ENCODE measurements around the gene C1orf159. TPM values are rescaled to one million over a fixed set of nuclear protein-coding genes. Genes with fewer than 3 reads are reported as not detected.
"Not testable (repeated sequence)": the region's sequence is repeated elsewhere in the genome, so short reads cannot be mapped to it uniquely, and the experiment has no call there.

Gene C1orf159
- total RNA-seq, 1 experiment from 2014 or later, result 10.0 TPM

DNA sequence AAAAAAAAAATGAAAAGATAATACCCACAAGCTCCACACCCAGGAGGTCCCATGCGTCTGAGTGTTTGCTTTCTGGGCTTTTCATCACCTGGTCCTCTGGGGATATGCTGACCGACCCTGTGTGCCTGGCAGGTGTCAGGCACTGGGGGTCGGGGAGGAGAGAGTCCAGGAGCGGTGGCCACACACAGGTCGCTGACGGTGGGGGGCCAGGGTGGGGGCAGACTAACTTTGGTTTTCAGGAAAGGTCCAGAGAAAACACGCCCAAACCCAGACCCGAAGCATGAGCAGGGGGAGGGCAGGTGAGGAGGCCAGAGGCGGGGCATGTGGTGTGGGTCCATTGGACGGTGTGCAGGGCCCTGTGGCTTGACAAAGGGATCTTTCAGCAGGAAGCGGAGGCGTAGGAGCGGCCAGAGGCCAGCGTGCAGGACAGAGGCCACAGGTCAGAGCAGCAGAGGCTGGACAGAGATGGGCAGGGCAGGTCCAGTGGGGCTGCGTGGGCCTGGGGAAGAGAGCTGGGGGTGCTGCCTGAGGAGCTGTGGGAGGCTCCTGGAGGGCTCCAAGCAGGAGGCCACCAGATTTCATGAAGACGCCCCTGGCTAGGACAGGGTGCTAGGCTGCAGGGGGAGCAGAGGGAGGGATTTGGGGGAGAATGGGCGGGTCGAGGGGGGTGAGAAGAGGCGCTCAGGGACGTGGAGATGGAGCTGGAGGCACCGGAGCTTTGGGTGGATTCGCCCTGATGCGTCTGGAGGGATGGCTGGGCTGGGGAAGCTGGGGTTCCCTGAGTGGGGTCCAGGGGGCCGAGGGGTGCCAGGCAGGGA is 57.6 kb downstream of the C1orf159 start:
- DNase-seq (ENCODE audit: low read depth, low spot score), result no peak
- in situ Hi-C loops (cut with HindIII; ENCODE audit: low pct_unique_long_range_greater_than_20kb, low sequenced_read_pairs), result no loop called here

DNA sequence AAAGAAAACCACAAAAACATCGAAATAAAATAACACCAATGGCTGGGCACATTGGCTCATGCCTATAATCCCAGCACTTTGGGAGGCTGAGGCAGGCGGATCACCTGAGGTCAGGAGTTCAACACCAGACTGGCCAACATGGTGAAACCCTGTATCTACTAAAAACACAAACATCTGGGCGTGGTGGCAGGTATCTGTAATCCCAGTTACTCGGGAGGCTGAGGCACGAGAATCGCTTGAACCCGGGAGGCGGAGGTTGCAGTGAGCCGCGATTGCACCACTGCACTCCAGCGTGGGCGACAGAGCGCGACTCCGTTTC is 58.2 kb downstream of the C1orf159 start:
- in situ Hi-C loops (cut with HindIII; ENCODE audit: low pct_unique_long_range_greater_than_20kb, low sequenced_read_pairs), result not testable (repeated sequence)

GRCh38 chr1:1055841-1056736 is 59.8 kb downstream of the C1orf159 start:
- in situ Hi-C loops (cut with HindIII; ENCODE audit: low pct_unique_long_range_greater_than_20kb, low sequenced_read_pairs), result no loop called here
- DNase-seq (ENCODE audit: low read depth, low spot score), result no peak

More for the DNA sequence above, 58.2 kb downstream of the C1orf159 start:
- DNase-seq (ENCODE audit: low read depth, low spot score), result not testable (repeated sequence)

DNA sequence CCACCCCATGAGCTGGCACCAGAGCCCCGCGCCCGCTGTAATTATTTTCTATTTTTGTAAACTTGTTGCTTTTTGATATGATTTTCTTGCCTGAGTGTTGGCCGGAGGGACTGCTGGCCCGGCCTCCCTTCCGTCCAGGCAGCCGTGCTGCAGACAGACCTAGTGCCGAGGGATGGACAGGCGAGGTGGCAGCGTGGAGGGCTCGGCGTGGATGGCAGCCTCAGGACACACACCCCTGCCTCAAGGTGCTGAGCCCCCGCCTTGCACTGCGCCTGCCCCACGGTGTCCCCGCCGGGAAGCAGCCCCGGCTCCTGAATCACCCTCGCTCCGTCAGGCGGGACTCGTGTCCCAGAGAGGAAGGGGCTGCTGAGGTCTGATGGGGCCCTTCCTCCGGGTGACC is 60.9 kb downstream of the C1orf159 start:
- DNase-seq (ENCODE audit: low read depth, low spot score), result no peak
- in situ Hi-C loops (cut with HindIII; ENCODE audit: low pct_unique_long_range_greater_than_20kb, low sequenced_read_pairs), result no loop called here

GRCh38 chr1:1054099-1054700 is 61.7 kb downstream of the C1orf159 start:
- DNase-seq (ENCODE audit: low read depth, low spot score), result no peak
- in situ Hi-C loops (cut with HindIII; ENCODE audit: low pct_unique_long_range_greater_than_20kb, low sequenced_read_pairs), result no loop called here

DNA sequence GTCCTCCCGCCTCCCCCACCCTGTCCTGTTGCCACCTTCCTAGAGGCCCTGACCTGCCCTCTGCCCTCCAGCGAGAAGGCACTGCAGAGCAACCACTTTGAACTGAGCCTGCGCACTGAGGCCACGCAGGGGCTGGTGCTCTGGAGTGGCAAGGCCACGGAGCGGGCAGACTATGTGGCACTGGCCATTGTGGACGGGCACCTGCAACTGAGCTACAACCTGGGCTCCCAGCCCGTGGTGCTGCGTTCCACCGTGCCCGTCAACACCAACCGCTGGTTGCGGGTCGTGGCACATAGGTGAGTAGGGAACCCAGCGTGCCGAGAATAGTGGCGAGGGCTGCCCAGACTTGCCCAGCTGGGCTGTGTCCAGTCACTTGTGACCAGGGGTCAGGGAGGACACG is 62.2 kb downstream of the C1orf159 start:
- in situ Hi-C loops (cut with HindIII; ENCODE audit: low pct_unique_long_range_greater_than_20kb, low sequenced_read_pairs), result no loop called here
- no peak for DNase-seq (ENCODE audit: low read depth, low spot score)

DNA sequence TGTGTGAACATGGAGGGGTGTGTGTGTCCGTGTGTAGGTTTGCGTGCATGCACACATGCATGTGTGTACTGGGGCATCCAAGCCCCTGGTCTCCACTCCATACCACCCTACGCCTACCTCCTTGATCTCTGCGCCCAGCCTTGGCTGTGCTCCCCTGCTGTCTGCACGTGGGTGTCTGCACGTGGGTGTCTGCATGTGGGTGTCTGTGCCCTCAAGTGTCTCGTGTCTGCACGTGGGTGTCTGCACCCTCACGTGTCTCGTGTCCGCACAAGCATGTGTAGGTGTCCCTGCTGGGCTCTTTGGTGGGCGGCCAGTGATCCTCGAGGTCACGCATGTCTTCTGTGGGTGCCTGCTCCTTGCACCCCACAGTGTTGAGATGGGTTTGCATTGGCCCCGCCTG is 62.9 kb downstream of the C1orf159 start:
- in situ Hi-C loops (cut with HindIII; ENCODE audit: low pct_unique_long_range_greater_than_20kb, low sequenced_read_pairs), result no loop called here
- no peak for DNase-seq (ENCODE audit: low read depth, low spot score)

DNA sequence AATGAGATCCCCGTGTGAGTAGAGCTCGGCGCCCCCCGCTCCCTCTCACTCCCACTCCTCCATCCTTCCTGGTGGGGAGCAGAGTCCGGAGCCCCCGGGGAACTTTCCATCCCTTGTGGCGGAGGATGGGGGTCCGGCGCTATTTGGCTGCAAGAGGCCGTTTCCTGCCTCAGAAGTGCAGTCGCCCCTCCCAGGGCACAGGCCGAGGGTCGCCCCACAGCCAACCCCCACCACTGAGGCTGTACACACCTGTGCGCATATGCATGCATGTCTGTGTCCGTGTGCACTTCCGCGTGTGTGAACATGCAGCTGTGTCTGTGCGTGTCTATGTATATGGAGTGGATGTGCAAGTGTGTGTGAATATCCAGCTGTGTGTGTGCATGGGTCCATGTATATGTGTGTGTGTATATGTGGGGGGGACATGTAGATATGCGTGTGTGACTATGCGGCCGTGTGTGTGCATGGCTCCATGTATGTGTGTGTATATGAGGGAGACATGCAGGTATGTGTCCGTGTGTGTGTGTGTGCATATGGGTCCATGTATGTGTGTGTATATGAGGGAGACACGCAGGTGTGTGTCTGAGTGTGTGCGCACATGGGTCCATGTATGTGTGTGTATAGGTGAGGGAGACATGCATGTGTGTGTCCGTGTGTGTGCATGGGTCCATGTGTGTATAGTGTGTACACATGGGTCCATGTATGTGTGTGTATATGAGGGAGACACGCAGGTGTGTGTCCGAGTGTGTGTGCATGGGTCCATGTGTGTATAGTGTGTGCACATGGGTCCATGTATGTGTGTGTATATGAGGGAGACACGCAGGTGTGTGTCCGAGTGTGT is 63.7 kb downstream of the C1orf159 start:
- in situ Hi-C loops (cut with HindIII; ENCODE audit: low pct_unique_long_range_greater_than_20kb, low sequenced_read_pairs), result no loop called here
- DNase-seq (ENCODE audit: low read depth, low spot score), result no peak

GRCh38 chr1:1051127-1051810 is 64.6 kb downstream of the C1orf159 start:
- DNase-seq (ENCODE audit: low read depth, low spot score), result no peak
- in situ Hi-C loops (cut with HindIII; ENCODE audit: low pct_unique_long_range_greater_than_20kb, low sequenced_read_pairs), result no loop called here

DNA sequence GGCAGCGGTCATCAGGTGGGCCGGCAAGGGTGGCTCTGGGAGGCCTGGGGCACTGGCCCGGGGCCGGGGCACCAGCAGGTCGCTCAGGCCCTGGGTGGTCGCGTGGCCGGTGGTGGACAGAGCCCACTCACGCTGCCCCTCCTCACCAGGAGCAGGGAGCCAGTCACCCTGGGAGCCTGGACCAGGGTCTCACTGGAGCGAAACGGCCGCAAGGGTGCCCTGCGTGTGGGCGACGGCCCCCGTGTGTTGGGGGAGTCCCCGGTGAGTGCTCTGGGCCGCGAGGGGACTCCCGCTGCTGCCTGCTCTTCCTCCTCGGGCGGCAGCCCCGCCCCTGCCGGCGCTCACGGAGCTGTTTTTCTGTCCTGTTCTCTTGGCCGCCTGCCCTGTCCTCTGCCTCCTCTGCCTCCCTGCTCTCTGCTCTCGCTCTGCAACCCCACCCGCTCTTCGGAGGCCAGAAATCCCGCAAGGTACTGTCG is 65.3 kb downstream of the C1orf159 start:
- in situ Hi-C loops (cut with HindIII; ENCODE audit: low pct_unique_long_range_greater_than_20kb, low sequenced_read_pairs), result no loop called here
- no peak for DNase-seq (ENCODE audit: low read depth, low spot score)

- in situ Hi-C loops (cut with HindIII; ENCODE audit: low pct_unique_long_range_greater_than_20kb, low sequenced_read_pairs), result no loop called here
- no peak for DNase-seq (ENCODE audit: low read depth, low spot score)
These were observed 66.3 kb downstream of the C1orf159 start for GRCh38 chr1:1049318-1050165.

DNA sequence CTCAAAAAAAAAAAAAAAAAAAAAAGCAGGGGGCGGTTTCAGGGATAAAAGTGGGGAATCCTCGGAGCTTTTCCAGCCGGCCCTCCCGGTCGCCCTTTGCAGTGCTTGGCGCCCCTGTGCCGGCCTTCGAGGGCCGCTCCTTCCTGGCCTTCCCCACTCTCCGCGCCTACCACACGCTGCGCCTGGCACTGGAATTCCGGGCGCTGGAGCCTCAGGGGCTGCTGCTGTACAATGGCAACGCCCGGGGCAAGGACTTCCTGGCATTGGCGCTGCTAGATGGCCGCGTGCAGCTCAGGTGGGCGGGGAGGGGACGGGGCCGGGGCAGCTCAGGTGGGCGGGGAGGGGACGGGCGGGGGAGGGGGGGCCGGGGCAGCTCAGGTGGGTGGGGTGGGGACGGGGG is 67.1 kb downstream of the C1orf159 start:
- no peak for DNase-seq (ENCODE audit: low read depth, low spot score)
- in situ Hi-C loops (cut with HindIII; ENCODE audit: low pct_unique_long_range_greater_than_20kb, low sequenced_read_pairs), result no loop called here

GRCh38 chr1:1047963-1048362 is 67.9 kb downstream of the C1orf159 start:
- no peak for DNase-seq (ENCODE audit: low read depth, low spot score)
- in situ Hi-C loops (cut with HindIII; ENCODE audit: low pct_unique_long_range_greater_than_20kb, low sequenced_read_pairs), result no loop called here

GRCh38 chr1:1047407-1047806 is 68.5 kb downstream of the C1orf159 start:
- in situ Hi-C loops (cut with HindIII; ENCODE audit: low pct_unique_long_range_greater_than_20kb, low sequenced_read_pairs), result no loop called here
- no peak for DNase-seq (ENCODE audit: low read depth, low spot score)

DNA sequence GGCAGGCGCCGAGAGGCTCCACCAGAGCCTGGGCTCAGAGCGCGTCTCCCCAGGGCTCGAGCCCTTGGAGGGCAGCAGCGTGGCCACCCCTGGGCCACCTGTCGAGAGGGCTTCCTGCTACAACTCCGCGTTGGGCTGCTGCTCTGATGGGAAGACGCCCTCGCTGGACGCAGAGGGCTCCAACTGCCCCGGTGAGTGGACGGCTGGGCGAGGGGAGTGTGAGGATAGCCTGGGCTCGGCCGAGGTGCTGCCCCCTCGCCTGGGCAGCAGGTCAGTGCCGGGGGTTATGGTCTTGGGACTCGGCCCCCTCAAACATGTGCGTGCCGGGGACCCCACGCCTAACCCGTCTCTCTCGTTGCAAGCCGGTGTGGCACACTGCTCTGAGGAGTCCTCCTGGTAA is 69.1 kb downstream of the C1orf159 start:
- in situ Hi-C loops (cut with HindIII; ENCODE audit: low pct_unique_long_range_greater_than_20kb, low sequenced_read_pairs), result no loop called here
- DNase-seq (ENCODE audit: low read depth, low spot score), result no peak

DNA sequence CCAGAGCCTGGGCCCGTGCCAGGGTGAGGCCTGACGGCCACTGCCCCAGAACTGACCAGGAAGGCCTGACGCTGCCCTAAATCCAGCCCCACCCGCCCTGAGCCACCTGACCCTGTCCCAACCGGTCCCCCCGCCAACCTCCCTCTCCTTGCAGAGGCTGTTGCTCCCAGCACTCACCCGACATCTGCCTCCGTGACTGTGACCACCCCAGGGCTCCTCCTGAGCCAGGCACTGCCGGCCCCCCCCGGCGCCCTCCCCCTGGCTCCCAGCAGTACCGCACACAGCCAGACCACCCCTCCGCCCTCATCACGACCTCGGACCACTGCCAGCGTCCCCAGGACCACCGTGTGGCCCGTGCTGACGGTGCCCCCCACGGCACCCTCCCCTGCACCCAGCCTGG is 69.6 kb downstream of the C1orf159 start:
- DNase-seq (ENCODE audit: low read depth, low spot score), result no peak
- in situ Hi-C loops (cut with HindIII; ENCODE audit: low pct_unique_long_range_greater_than_20kb, low sequenced_read_pairs), result no loop called here
